ENCODE data around the gene DISP3.

The DISP3 gene

GRCh38 chr1:11456965-11457364 is 22.0 kb upstream of the DISP3 start:
- DNase-seq: no peak

GRCh38 chr1:11458811-11459275 is 20.1 kb upstream of the DISP3 start:
- DNase-seq: no peak

- no peak for DNase-seq
These were observed 17.3 kb upstream of the DISP3 start for GRCh38 chr1:11461531-11462137.

- no peak for DNase-seq
These were observed 16.6 kb upstream of the DISP3 start for GRCh38 chr1:11462224-11462923.

GRCh38 chr1:11463177-11463576 is 15.8 kb upstream of the DISP3 start:
- no peak for DNase-seq

- no peak for DNase-seq
These were observed 13.6 kb upstream of the DISP3 start for GRCh38 chr1:11465307-11465706.

- peak in 2 of 4 experiments; percentile 4 to 6 for DNase-seq
These were observed 12.5 kb upstream of the DISP3 start for GRCh38 chr1:11466416-11466815.

- no peak for DNase-seq
These were observed 10.1 kb upstream of the DISP3 start for GRCh38 chr1:11468878-11469277.

- peak; percentile 3 to 22 (median 14) for DNase-seq
These were observed 8.0 kb upstream of the DISP3 start for GRCh38 chr1:11470912-11471311.

GRCh38 chr1:11471473-11471872 is 7.5 kb upstream of the DISP3 start:
- no peak for DNase-seq

- DNase-seq: no peak
These were observed 6.7 kb upstream of the DISP3 start for GRCh38 chr1:11472284-11472683.

GRCh38 chr1:11472741-11473140 is 6.2 kb upstream of the DISP3 start:
- no peak for DNase-seq

GRCh38 chr1:11473491-11474034 is 5.4 kb upstream of the DISP3 start:
- peak in 2 of 4 experiments; percentile 23 to 32 for DNase-seq

- DNase-seq: no peak
These were observed 4.1 kb upstream of the DISP3 start for GRCh38 chr1:11474826-11475225.

GRCh38 chr1:11475748-11476147 is 3.2 kb upstream of the DISP3 start:
- no peak for DNase-seq

- peak in 1 of 4 experiments; percentile 2 for DNase-seq
These were observed 522 bp downstream of the DISP3 start for GRCh38 chr1:11479375-11479979.

- DNase-seq: no peak
These were observed 2.1 kb downstream of the DISP3 start for GRCh38 chr1:11481019-11481418.

- DNase-seq: no peak
These were observed 3.2 kb downstream of the DISP3 start for GRCh38 chr1:11482198-11482597.

GRCh38 chr1:11482701-11483479 is 3.9 kb downstream of the DISP3 start:
- no peak for DNase-seq

GRCh38 chr1:11483581-11484320 is 4.8 kb downstream of the DISP3 start:
- DNase-seq: no peak

- no peak for DNase-seq
These were observed 5.3 kb downstream of the DISP3 start for GRCh38 chr1:11484321-11484655.

GRCh38 chr1:11485191-11485590 is 6.2 kb downstream of the DISP3 start:
- no peak for DNase-seq

Data from suppressor macrophage (primary cell).